HepG2 (cell line): Measurements from ENCODE around the gene KCNK15. TPM values are rescaled to one million over a fixed set of nuclear protein-coding genes. Genes with fewer than 3 reads are reported as not detected.

ENCODE experiments used
- ADNP ChIP-seq: sonication (generic); formaldehyde crosslinking; IDR thresholded peaks from 2 replicates; pipeline ENCODE4 v1.4.0; 2020; ENCODE audit warnings: missing genetic modification reagents
- DMAP1 ChIP-seq: IDR thresholded peaks from 2 replicates; pipeline ENCODE4 v1.6.1; 2016
- GTF2F1 ChIP-seq: fragments of 150-350 bp; IDR thresholded peaks from 2 replicates; pipeline ENCODE4 v1.6.1; 2014; ENCODE audit warnings: low read length
- NBN ChIP-seq: fragments of 450-650 bp; conservative IDR thresholded peaks from 2 replicates; pipeline ENCODE4 v1.6.1; 2017
- NPAS2 ChIP-seq: sonication (generic); formaldehyde crosslinking; IDR thresholded peaks from 2 replicates; pipeline ENCODE4 v1.8.0; 2022; ENCODE audit warnings: mild to moderate bottlenecking, missing genetic modification reagents, borderline replicate concordance
- ZNF232 ChIP-seq: sonication (generic); formaldehyde crosslinking; IDR thresholded peaks from 2 replicates; pipeline ENCODE4 v1.4.0; 2020; ENCODE audit warnings: missing genetic modification reagents, borderline replicate concordance
- ZNF564 ChIP-seq: sonication (generic); formaldehyde crosslinking; IDR thresholded peaks from 2 replicates; pipeline ENCODE4 v1.8.1; 2023; ENCODE audit warnings: mild to moderate bottlenecking, missing genetic modification reagents
- ZNF660 ChIP-seq: sonication (generic); formaldehyde crosslinking; IDR thresholded peaks from 2 replicates; pipeline ENCODE4 v1.5.1; 2020; ENCODE audit warnings: mild to moderate bottlenecking, low read depth, missing genetic modification reagents, borderline replicate concordance
- ZNF780A ChIP-seq: sonication (generic); formaldehyde crosslinking; IDR thresholded peaks from 2 replicates; pipeline ENCODE4 v1.8.0; 2022; ENCODE audit warnings: mild to moderate bottlenecking, missing genetic modification reagents, moderate library complexity
- ZSCAN21 ChIP-seq: sonication (generic); formaldehyde crosslinking; IDR thresholded peaks from 2 replicates; pipeline ENCODE4 v1.8.0; 2022; ENCODE audit warnings: mild to moderate bottlenecking, missing genetic modification reagents, moderate library complexity, borderline replicate concordance
- polyA plus RNA-seq, 8 experiments: library from polyadenylated mRNA; depleted of rRNA in 3 of 8; stranded (reverse) in 7 of 8; unstranded in 1 of 8; fragments of >200 nt; fragmentation: Illumina TruSeq in 4 of 8; extraction: Trizol in 4 of 8; gene quantifications; 2 replicates each; pipeline versions ENCODE4 v1.2.1 to v1.2.3, GENCODE V29; 2011 to 2016; ENCODE audit warnings: low read depth in 4 of 8, missing spikeins in 1 of 8, mixed read lengths in 1 of 8; ENCODE audit not compliant: insufficient read depth in 1 of 8
- total RNA-seq, 5 experiments: library from RNA; depleted of rRNA; stranded (reverse); fragments of >200 nt; fragmentation: Illumina TruSeq; extraction: Trizol; gene quantifications; 2 replicates each; pipeline ENCODE4 v1.2.3, GENCODE V29; 2016; ENCODE audit warnings: low read depth in 1 of 5
- TF ChIP-seq, protein P1 (sequence below): sonication (generic); formaldehyde crosslinking; IDR thresholded peaks from 2 replicates; pipeline ENCODE4 v1.5.0; 2020; ENCODE audit warnings: missing genetic modification reagents, mild to moderate bottlenecking, borderline replicate concordance
- TF ChIP-seq, protein P2 (sequence below): sonication (generic); formaldehyde crosslinking; IDR thresholded peaks from 2 replicates; pipeline ENCODE4; 2020; ENCODE audit warnings: missing genetic modification reagents, mild to moderate bottlenecking, borderline replicate concordance
- TF ChIP-seq, protein P3 (sequence below), 2 experiments: sonication (generic) in 1 of 2; formaldehyde crosslinking in 1 of 2; IDR thresholded peaks; 2 replicates each; pipeline versions ENCODE4 v1.4.0 to v1.6.1; 2018 to 2020; ENCODE audit warnings: missing genetic modification reagents in 2 of 2, borderline replicate concordance in 1 of 2, low read depth in 1 of 2, mild to moderate bottlenecking in 1 of 2, missing biosample characterization in 1 of 2
- TF ChIP-seq, protein P4 (sequence below), 2 experiments: sonication (generic) in 1 of 2; formaldehyde crosslinking in 1 of 2; IDR thresholded peaks; 2 replicates each; pipeline versions ENCODE4 v1.6.1 to v1.9.0; 2014 to 2022; ENCODE audit warnings: antibody characterized with exemption in 1 of 2, borderline replicate concordance in 1 of 2, inconsistent platforms in 1 of 2, low read depth in 1 of 2, missing genetic modification reagents in 1 of 2
- TF ChIP-seq, protein P5 (sequence below): IDR thresholded peaks from 2 replicates; pipeline ENCODE4 v1.6.1; 2012; ENCODE audit warnings: low read depth, low read length, improper control_type of control experiment

KCNK15 gene
- total and polyA plus RNA-seq, 2 of the 13 experiments (the other 11 are each of a cell fraction or from before 2014, with no cell fraction given), result 0.03 TPM; not detected in 1

DNA sequence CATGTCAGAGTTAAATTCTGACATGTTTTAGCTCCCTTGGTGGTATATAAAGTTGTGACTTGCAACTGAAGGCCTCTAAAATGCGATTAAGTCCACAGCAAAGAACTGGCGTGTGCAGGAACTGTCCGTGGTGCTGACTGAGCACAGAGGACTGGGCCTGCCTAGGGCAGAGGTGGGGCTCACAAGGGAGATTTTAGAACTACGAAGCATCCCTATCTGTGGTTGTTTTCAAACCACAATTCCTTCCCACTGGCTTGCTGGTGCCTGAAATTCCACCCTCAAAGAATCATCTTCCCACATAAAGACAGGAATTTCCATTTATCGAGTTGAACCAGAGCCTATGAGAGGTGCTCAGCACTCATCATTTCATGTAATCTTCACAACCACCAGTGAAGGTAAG lies 34.6 kb downstream of the KCNK15 start (continued):
- 0 out of 2 replicates have a peak, but pooled peaks have one; percentile 59 for TF ChIP-seq ZNF780A
- TF ChIP-seq, protein P1, sequence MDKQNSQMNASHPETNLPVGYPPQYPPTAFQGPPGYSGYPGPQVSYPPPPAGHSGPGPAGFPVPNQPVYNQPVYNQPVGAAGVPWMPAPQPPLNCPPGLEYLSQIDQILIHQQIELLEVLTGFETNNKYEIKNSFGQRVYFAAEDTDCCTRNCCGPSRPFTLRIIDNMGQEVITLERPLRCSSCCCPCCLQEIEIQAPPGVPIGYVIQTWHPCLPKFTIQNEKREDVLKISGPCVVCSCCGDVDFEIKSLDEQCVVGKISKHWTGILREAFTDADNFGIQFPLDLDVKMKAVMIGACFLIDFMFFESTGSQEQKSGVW (CRISPR knock-in tag), result no peak
- TF ChIP-seq ZNF564 (CRISPR knock-in tag), result no peak
- TF ChIP-seq ADNP (CRISPR knock-in tag), result no peak
- TF ChIP-seq DMAP1 (CRISPR knock-in tag), result no peak
- TF ChIP-seq NBN, result no peak
- no peak for TF ChIP-seq NPAS2
- TF ChIP-seq, protein P2, sequence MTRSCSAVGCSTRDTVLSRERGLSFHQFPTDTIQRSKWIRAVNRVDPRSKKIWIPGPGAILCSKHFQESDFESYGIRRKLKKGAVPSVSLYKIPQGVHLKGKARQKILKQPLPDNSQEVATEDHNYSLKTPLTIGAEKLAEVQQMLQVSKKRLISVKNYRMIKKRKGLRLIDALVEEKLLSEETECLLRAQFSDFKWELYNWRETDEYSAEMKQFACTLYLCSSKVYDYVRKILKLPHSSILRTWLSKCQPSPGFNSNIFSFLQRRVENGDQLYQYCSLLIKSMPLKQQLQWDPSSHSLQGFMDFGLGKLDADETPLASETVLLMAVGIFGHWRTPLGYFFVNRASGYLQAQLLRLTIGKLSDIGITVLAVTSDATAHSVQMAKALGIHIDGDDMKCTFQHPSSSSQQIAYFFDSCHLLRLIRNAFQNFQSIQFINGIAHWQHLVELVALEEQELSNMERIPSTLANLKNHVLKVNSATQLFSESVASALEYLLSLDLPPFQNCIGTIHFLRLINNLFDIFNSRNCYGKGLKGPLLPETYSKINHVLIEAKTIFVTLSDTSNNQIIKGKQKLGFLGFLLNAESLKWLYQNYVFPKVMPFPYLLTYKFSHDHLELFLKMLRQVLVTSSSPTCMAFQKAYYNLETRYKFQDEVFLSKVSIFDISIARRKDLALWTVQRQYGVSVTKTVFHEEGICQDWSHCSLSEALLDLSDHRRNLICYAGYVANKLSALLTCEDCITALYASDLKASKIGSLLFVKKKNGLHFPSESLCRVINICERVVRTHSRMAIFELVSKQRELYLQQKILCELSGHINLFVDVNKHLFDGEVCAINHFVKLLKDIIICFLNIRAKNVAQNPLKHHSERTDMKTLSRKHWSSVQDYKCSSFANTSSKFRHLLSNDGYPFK (CRISPR knock-in tag), result no peak
- TF ChIP-seq, protein P3, sequence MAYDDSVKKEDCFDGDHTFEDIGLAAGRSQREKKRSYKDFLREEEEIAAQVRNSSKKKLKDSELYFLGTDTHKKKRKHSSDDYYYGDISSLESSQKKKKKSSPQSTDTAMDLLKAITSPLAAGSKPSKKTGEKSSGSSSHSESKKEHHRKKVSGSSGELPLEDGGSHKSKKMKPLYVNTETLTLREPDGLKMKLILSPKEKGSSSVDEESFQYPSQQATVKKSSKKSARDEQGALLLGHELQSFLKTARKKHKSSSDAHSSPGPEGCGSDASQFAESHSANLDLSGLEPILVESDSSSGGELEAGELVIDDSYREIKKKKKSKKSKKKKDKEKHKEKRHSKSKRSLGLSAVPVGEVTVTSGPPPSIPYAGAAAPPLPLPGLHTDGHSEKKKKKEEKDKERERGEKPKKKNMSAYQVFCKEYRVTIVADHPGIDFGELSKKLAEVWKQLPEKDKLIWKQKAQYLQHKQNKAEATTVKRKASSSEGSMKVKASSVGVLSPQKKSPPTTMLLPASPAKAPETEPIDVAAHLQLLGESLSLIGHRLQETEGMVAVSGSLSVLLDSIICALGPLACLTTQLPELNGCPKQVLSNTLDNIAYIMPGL (CRISPR knock-in tag; IDR thresholded peaks at IDR 0.05; ENCODE audit: borderline replicate concordance in 1 of 2, low read depth in 1 of 2), result no peak
- TF ChIP-seq ZNF660 (CRISPR knock-in tag), result no peak
- TF ChIP-seq, protein P4, sequence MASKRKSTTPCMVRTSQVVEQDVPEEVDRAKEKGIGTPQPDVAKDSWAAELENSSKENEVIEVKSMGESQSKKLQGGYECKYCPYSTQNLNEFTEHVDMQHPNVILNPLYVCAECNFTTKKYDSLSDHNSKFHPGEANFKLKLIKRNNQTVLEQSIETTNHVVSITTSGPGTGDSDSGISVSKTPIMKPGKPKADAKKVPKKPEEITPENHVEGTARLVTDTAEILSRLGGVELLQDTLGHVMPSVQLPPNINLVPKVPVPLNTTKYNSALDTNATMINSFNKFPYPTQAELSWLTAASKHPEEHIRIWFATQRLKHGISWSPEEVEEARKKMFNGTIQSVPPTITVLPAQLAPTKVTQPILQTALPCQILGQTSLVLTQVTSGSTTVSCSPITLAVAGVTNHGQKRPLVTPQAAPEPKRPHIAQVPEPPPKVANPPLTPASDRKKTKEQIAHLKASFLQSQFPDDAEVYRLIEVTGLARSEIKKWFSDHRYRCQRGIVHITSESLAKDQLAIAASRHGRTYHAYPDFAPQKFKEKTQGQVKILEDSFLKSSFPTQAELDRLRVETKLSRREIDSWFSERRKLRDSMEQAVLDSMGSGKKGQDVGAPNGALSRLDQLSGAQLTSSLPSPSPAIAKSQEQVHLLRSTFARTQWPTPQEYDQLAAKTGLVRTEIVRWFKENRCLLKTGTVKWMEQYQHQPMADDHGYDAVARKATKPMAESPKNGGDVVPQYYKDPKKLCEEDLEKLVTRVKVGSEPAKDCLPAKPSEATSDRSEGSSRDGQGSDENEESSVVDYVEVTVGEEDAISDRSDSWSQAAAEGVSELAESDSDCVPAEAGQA (IDR thresholded peaks at IDR 0.05; ENCODE audit: low read depth), result no peak
- TF ChIP-seq, protein P4 (CRISPR knock-in tag; IDR thresholded peaks at IDR 0.05; ENCODE audit: borderline replicate concordance), result peak; percentile 93; the same call in 1 of the 2 replicates
- no peak for TF ChIP-seq GTF2F1
- TF ChIP-seq, protein P5, sequence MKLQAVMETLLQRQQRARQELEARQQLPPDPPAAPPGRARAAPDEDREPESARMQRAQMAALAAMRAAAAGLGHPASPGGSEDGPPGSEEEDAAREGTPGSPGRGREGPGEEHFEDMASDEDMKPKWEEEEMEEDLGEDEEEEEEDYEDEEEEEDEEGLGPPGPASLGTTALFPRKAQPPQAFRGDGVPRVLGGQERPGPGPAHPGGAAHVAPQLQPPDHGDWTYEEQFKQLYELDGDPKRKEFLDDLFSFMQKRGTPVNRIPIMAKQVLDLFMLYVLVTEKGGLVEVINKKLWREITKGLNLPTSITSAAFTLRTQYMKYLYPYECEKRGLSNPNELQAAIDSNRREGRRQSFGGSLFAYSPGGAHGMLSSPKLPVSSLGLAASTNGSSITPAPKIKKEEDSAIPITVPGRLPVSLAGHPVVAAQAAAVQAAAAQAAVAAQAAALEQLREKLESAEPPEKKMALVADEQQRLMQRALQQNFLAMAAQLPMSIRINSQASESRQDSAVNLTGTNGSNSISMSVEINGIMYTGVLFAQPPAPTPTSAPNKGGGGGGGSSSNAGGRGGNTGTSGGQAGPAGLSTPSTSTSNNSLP, result no peak
- peak; percentile 91 for TF ChIP-seq ZSCAN21 (CRISPR knock-in tag)
- peak; percentile 98 for TF ChIP-seq ZNF232 (CRISPR knock-in tag)
